Immature natural killer cell (primary cell): ENCODE data around the gene CYB5R2. TPM values are rescaled to one million over a fixed set of nuclear protein-coding genes. Genes with fewer than 3 reads are reported as not detected.
A peak's percentile ranks its signal among the peaks of the same experiment; 100 is the strongest.

Experiments used
- DNase-seq, 3 donors: peaks; one replicate each; pipeline ENCODE4 v3.0.0; 2022; ENCODE audit warnings: mixed read lengths in 1 of 3
- H3K27ac Mint-ChIP-seq, 6 donors: one replicate each; pipeline ENCODE4 v1.8.0; 2020; ENCODE audit warnings: mixed read lengths in 6 of 6, mild to moderate bottlenecking in 5 of 6, inconsistent platforms in 4 of 6, moderate library complexity in 3 of 6
- H3K27me3 Mint-ChIP-seq, 3 donors: one replicate each; pipeline ENCODE4 v1.8.0; 2020 to 2021; ENCODE audit warnings: low read depth in 3 of 3, mild to moderate bottlenecking in 3 of 3, mixed read lengths in 3 of 3, moderate library complexity in 3 of 3, inconsistent platforms in 1 of 3
- H3K36me3 Mint-ChIP-seq, 3 donors: one replicate each; pipeline ENCODE4 v1.8.0; 2020; ENCODE audit warnings: mixed read lengths in 3 of 3, inconsistent platforms in 2 of 3, mild to moderate bottlenecking in 2 of 3
- H3K4me1 Mint-ChIP-seq, 2 donors: one replicate each; pipeline ENCODE4 v1.8.0; 2020; ENCODE audit warnings: inconsistent platforms in 2 of 2, mild to moderate bottlenecking in 2 of 2, mixed read lengths in 2 of 2, moderate library complexity in 1 of 2
- H3K4me3 Mint-ChIP-seq, 5 donors: one replicate each; pipeline ENCODE4 v1.8.0; 2020; ENCODE audit warnings: mild to moderate bottlenecking in 5 of 5, mixed read lengths in 5 of 5, inconsistent platforms in 3 of 5, moderate library complexity in 3 of 5
- H3K9me3 Mint-ChIP-seq, 6 donors: one replicate each; pipeline ENCODE4 v1.8.0; 2020; ENCODE audit warnings: mild to moderate bottlenecking in 6 of 6, mixed read lengths in 6 of 6, inconsistent platforms in 4 of 6, moderate library complexity in 3 of 6
- polyA plus RNA-seq, 3 donors: library from polyadenylated mRNA; unstranded; fragments of 300-500 nt; fragmentation: Illumina TruSeq; gene quantifications; one replicate each; pipeline ENCODE4 v1.2.3, GENCODE V29; 2021

Gene CYB5R2
- polyA plus RNA-seq: under 1 TPM in 1 of 3 donors, not detected in 2; 0.37 TPM

DNA sequence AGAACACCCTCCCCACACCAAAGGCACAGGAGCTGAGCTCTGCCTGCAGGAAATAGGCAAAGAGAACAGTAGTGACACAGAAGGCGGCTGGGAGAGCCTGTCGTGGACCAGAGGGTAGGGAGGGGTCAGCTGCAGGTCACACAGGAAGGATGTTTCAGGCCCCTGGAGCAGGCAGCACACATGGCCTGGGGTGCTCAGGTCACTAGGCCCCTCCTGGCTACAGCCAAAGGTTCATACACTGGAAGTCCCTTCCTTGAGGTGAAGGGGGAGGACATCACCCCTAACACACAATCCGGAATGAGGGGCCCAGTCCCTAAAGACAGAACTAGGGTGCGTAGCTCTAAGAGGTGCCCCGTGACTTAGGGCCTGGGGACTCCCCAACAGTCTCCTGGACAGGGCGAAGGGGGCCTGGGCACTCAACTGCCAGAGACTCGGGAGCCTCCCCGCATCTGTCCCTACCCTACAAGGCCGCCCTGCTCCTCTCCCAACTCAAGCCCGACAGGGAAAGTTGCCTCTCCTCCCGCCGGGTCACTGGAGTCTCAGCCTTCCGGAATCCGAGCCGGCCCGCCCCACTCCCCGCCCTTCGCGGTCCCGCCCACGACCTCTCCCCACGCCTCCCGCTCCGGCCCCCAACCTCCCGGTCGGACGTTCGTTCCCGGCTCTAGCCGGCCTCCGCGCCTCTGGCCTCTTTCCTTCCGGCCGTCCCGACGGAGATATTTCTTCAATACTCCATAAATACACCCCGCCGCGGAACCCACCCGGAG lies at the start of gene CYB5R2:
CYB5R2 (minus strand) TSS at position 541 of the 764 bp plus-strand sequence. CDS start 675 bp downstream, outside the sequence.
- peak within 1 kb of the TSS; percentile 71 to 85 (median 75) for H3K4me3 Mint-ChIP-seq
- peaks cover 13 to 27% (median 20%) of the 10 kb centered on the region in 3 donors for H3K27me3 Mint-ChIP-seq
- DNase-seq: no peak
- H3K9me3 Mint-ChIP-seq: no peaks in the 10 kb centered on the region
- H3K36me3 Mint-ChIP-seq: peaks cover 0 to 3% (median 0%) of the 10 kb centered on the region in 3 donors
- H3K27ac Mint-ChIP-seq: no peak within 1 kb of the TSS
- peaks cover 8 to 13% of the 10 kb centered on the region in 2 donors for H3K4me1 Mint-ChIP-seq

DNA sequence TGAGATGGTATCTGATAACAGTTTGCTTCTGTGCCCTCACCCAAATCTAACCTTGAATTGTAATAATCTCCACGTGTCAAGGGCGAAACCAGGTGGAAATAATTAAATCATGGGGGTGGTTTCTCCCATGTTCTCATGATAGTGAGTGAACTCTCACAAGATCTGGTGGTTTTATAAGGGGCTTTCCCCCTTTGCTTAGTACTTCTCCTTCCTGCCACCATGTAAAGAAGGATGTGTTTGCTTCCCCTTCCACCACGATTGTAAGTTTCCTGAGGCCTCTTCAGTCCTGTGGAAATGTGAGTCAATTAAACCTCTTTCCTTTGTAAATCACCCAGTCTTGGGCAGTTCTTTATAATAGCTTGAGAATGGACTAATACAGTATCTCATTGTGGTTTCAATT lies 41.5 kb upstream of the CYB5R2 start:
- no peaks in the 10 kb centered on the region for H3K9me3 Mint-ChIP-seq
- DNase-seq: no peak
- no peaks in the 10 kb centered on the region for H3K36me3 Mint-ChIP-seq
- H3K4me3 Mint-ChIP-seq: no peak overlapping the region
- H3K27ac Mint-ChIP-seq: no peak overlapping the region
- peaks cover 0 to 12% (median 7%) of the 10 kb centered on the region in 3 donors for H3K27me3 Mint-ChIP-seq
- H3K4me1 Mint-ChIP-seq: no peaks in the 10 kb centered on the region

DNA sequence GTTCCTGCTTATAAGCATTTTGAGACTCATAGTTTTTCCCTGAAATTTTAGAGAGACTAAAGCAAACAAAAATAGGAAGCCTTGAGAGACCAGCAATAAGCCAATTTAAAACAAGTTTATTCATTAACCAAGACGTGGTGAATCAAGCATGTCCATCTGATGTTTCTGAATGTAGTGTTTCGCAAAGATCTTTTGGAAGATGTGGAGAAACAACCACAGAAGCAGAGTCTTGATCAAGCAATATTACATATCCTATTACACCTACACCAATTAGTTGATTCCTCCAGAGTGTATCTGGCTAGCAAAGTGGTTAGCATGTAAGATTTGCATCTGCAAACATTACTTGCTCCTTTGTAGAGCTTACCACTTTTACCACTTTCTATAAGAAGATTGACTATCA lies 33.1 kb upstream of the CYB5R2 start, which contains the start of gene OVCH2:
OVCH2 (minus strand) TSS at position 101 of the 400 bp plus-strand sequence; CDS start at position 18, 83 bp downstream.
- Mint-ChIP-seq H3K4me3 (no peak within 1 kb of the TSS), H3K4me1 (no peaks in the 10 kb centered on the region), H3K9me3 (peaks cover 0 to 1% (median 0%) of the 10 kb centered on the region in 6 donors), H3K27me3 (peaks cover 2 to 5% (median 4%) of the 10 kb centered on the region in 3 donors), H3K36me3 (no peaks in the 10 kb centered on the region), H3K27ac (no peak within 1 kb of the TSS)
- no peak for DNase-seq

DNA sequence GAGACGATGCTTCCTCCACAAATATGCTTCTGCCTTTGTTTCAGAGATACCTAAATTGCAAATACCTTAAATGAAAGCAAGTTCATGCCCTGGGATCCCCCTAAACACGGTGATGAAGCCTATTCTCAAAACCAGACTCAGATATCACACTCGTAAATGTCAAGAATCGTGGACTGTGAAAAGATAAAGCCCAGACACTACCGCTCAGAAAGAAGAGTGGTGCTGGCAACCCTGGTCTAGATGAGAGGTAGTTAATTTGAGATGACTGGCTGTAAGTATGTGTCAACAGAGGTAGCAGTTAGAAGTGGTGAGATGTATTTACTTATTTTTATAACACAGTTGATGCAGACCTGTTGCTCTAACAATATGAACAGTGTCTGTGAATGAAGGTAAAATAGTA lies 30.4 kb upstream of the CYB5R2 start:
- H3K27ac Mint-ChIP-seq: no peak overlapping the region
- H3K4me3 Mint-ChIP-seq: no peak overlapping the region
- H3K4me1 Mint-ChIP-seq: no peaks in the 10 kb centered on the region
- DNase-seq: no peak
- peaks cover 2 to 6% (median 5%) of the 10 kb centered on the region in 3 donors for H3K27me3 Mint-ChIP-seq
- H3K36me3 Mint-ChIP-seq: no peaks in the 10 kb centered on the region
- H3K9me3 Mint-ChIP-seq: no peaks in the 10 kb centered on the region

DNA sequence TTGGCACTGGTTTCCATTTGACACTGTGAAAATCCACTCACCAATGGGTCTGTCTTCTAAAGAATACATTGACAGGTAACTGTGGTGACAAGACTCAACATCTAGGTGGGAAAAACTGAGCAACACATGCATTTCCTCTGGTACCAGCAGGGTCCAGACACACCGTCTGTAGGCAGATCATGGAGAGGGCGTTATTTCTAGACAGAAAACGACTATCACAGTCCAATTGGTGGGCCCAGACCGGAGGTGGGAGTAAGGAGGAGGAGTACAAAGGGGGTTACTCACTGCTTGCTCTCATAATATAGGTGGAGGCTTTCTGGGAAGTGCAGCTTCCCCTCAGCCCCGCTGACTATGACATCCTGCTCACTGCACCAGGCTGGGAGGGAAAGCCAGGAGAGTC lies 23.1 kb upstream of the CYB5R2 start:
- no peak for DNase-seq
- H3K9me3 Mint-ChIP-seq: no peaks in the 10 kb centered on the region
- H3K27ac Mint-ChIP-seq: no peak overlapping the region
- no peaks in the 10 kb centered on the region for H3K36me3 Mint-ChIP-seq
- H3K4me1 Mint-ChIP-seq: no peaks in the 10 kb centered on the region
- H3K27me3 Mint-ChIP-seq: peaks cover 5 to 27% (median 12%) of the 10 kb centered on the region in 3 donors
- no peak overlapping the region for H3K4me3 Mint-ChIP-seq

DNA sequence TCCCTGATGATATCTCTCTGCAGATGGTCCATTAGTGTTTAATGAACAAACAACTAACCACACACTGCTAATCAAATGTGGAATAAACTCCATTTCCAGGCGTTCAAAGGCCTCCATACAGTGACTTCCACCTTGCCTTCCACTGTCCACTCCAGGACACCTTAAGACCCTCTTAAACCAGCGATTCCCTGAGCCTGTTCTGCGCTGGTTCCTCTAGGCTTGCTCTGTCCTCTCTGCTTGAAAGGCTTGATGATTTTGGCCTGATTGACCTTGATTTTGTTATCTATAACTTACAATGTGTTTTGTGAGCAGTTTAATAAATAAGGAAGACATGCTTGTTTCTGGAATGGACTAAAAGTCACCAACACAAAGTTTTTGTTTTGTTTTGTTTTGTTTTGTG lies 20.9 kb upstream of the CYB5R2 start:
- H3K4me3 Mint-ChIP-seq: no peak overlapping the region
- H3K4me1 Mint-ChIP-seq: no peaks in the 10 kb centered on the region
- no peak overlapping the region for H3K27ac Mint-ChIP-seq
- no peak for DNase-seq
- no peaks in the 10 kb centered on the region for H3K36me3 Mint-ChIP-seq
- H3K27me3 Mint-ChIP-seq: peaks cover 5 to 25% (median 12%) of the 10 kb centered on the region in 3 donors
- no peaks in the 10 kb centered on the region for H3K9me3 Mint-ChIP-seq

DNA sequence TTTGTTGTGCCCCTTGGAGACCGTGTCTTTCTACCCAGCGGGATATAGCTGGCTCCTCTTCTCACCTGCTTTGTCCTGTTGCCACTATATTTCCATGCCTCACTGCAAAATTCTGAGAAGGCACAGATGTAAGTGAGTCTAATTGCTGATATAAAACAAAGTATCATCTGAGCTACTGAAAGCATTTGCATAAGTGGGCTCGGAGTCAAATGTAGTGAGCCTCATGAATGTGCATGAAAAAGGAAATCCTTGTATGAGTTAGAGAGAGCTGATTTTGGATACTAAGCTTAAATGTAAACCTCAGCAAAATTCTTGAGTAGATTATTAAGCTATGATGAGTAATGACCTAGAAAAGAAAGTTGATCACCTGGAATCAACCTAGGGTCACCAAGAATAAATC lies 19.1 kb upstream of the CYB5R2 start:
- DNase-seq: no peak
- no peak overlapping the region for H3K4me3 Mint-ChIP-seq
- H3K27me3 Mint-ChIP-seq: peaks cover 6 to 28% (median 9%) of the 10 kb centered on the region in 3 donors
- H3K36me3 Mint-ChIP-seq: no peaks in the 10 kb centered on the region
- no peaks in the 10 kb centered on the region for H3K4me1 Mint-ChIP-seq
- no peak overlapping the region for H3K27ac Mint-ChIP-seq
- H3K9me3 Mint-ChIP-seq: no peaks in the 10 kb centered on the region

DNA sequence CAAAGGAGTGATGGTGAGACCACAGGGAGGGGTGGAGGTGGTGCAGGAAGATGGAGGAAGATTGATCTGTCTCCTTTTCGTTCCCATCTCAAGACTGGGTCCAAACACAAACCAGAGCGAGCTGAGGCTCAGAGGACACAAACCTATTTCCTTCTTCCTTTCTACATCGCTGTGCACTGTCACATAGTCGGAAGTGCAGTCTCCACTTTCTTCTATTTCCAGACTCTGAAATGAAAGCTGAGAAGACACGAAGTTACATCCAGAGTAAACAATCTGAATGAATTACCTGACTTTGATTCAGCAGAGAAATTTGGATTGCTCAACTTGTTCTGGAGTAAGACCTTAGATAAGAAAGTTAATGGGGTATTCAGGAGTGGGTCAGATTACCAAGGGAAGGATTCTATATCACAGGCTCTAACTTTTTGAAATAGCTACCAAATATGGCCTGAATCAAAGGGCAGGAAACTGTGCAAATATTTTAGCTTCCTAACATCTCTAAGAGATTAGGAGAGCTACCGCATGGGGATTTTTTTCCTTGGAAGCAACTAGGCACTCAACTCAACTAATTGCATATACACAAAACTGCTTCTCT lies 18.6 kb upstream of the CYB5R2 start:
- H3K9me3 Mint-ChIP-seq: no peaks in the 10 kb centered on the region
- H3K4me1 Mint-ChIP-seq: no peaks in the 10 kb centered on the region
- no peak for DNase-seq
- H3K27ac Mint-ChIP-seq: no peak overlapping the region
- peaks cover 4 to 28% (median 9%) of the 10 kb centered on the region in 3 donors for H3K27me3 Mint-ChIP-seq
- no peaks in the 10 kb centered on the region for H3K36me3 Mint-ChIP-seq
- H3K4me3 Mint-ChIP-seq: no peak overlapping the region

DNA sequence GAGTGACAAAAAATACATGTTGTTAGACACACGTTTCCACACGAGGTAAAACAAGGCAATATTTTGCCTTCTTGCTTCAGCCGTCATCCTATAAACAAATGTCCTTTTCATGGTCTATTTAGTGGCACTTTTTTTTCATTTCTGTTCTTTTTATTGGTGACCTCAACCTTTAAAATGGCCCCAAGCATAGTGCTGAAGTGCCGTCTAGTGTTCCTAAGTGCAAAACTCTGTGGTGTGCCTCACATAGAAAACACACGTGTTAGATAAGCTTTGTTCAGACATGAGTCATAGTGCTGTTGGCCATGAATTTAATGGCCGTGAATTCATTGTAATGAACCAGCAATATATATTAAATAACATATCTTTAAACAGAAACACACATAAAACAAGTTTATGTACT lies 17.3 kb upstream of the CYB5R2 start:
- Mint-ChIP-seq H3K27ac (no peak overlapping the region), H3K4me3 (no peak overlapping the region), H3K9me3 (no peaks in the 10 kb centered on the region), H3K4me1 (no peaks in the 10 kb centered on the region), H3K36me3 (no peaks in the 10 kb centered on the region), H3K27me3 (peaks cover 6 to 31% (median 11%) of the 10 kb centered on the region in 3 donors)
- DNase-seq: no peak

DNA sequence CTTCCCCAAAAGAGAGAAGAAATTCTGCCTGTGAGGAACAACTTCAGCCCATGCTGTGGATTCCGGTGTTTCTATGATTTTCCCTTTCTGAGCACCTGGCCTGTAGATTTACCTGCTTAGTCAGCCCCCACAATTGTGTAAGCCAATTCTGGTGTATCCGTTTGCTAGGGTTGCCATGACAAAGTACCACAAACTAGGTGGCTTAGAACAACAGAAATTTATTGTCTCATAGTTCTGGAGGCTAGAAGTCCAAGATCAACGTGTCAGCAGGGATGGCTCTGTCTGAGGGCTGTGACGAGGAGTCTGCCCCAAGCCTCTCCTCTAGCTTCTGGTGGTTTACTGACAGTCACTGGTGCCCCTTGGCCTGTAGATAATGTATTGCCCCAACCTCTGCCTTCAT lies 15.9 kb upstream of the CYB5R2 start:
- Mint-ChIP-seq H3K27ac (no peak overlapping the region), H3K9me3 (no peaks in the 10 kb centered on the region)

DNA sequence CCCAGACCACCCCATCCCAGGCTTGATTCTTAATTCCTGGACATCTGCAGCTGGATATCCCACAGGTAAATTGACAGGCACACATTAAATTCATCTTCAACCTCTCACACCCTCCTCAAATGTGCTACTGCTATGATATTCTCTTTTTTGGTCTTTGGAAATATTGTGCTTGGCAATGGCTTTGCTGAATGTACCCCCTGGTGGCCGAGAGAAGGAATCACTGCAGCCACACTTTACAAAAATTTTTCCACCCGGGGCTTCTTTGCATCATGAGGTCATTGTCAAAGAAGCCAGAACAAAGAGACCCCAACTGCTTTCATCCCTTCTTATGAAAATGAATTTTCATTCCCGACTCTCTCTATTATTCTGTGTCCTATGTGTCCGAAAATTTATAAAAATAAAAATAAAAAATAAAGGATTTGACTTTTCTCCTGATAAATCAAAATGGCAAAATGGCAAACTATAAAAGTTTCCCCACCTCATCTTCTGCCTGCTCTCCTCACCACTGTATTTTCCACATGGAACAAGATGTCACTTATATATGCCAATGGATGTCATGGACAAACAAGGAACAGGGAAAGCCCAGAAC lies 15.0 kb upstream of the CYB5R2 start:
- peaks cover 3 to 18% (median 8%) of the 10 kb centered on the region in 3 donors for H3K27me3 Mint-ChIP-seq
- no peaks in the 10 kb centered on the region for H3K4me1 Mint-ChIP-seq
- no peaks in the 10 kb centered on the region for H3K9me3 Mint-ChIP-seq
- peak in 1 of 3 donors; percentile 12 for DNase-seq
- no peak overlapping the region for H3K27ac Mint-ChIP-seq
- no peak overlapping the region for H3K4me3 Mint-ChIP-seq
- H3K36me3 Mint-ChIP-seq: no peaks in the 10 kb centered on the region

More for the DNA sequence above, 15.9 kb upstream of the CYB5R2 start:
- Mint-ChIP-seq H3K4me1 (no peaks in the 10 kb centered on the region), H3K27me3 (peaks cover 6 to 27% (median 11%) of the 10 kb centered on the region in 3 donors), H3K36me3 (no peaks in the 10 kb centered on the region), H3K4me3 (no peak overlapping the region)
- DNase-seq: no peak

DNA sequence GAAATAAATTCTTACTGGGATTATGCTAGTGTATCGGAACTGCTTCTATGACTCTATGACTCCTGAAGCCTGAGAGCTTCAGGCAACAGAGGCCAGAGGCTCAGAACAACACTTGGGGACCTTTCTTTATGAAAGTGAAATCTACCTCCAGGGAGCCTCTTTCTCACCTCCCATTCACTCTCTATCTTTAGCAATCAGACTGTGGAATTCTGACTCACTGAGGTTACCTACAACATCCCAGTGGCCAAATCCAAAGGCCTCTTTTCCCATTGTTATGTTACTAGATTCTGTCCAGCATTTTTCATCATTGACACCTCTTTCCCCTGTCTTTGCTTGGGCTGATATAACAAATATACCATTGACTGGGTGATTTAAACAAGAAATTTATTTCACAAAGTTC lies 14.1 kb upstream of the CYB5R2 start:
- H3K27ac Mint-ChIP-seq: no peak overlapping the region
- no peak for DNase-seq
- no peaks in the 10 kb centered on the region for H3K36me3 Mint-ChIP-seq
- H3K27me3 Mint-ChIP-seq: peaks cover 3 to 13% (median 7%) of the 10 kb centered on the region in 3 donors
- H3K4me3 Mint-ChIP-seq: no peak overlapping the region
- no peaks in the 10 kb centered on the region for H3K4me1 Mint-ChIP-seq
- H3K9me3 Mint-ChIP-seq: no peaks in the 10 kb centered on the region

DNA sequence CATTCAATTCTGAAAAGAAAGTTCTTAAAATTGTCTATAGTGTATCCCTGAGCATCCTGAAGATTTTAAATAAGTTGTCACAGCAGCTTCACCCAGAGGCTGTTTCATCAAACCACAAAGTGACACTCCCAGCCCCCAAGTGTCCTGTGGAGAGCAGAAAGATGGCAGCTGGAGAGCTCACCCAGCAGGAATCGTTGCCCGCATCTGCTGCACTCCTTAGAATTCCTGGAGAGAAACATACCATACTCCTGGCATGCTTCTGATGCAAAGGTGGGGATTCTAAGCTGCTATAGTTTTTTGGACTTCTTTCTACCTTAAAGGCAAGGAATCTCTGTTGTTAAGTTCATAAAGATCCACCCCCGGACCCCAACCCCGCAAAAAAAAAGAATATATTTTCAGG lies 13.5 kb upstream of the CYB5R2 start:
- Mint-ChIP-seq H3K9me3 (no peaks in the 10 kb centered on the region), H3K27ac (no peak overlapping the region), H3K4me3 (no peak overlapping the region), H3K4me1 (no peaks in the 10 kb centered on the region), H3K27me3 (peaks cover 3 to 9% (median 5%) of the 10 kb centered on the region in 3 donors), H3K36me3 (no peaks in the 10 kb centered on the region)
- no peak for DNase-seq

DNA sequence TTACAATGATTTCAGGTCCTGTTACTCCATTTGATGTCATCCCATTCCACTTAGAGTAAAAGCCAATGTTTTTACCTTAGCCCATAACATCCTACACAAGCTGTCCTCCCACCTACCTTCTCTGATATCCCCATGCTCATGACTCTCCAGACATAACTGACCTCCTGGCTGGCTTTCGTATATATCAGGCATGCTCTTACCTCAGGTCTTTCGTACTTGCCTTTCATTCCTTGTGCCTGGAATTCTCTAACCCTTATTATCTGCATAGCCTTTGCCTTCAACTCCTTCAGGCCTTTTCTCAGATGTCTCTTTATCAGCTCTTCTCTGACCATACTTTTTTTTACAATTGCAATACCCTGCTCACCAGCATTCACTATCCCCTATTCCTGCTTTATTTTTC lies 10.3 kb upstream of the CYB5R2 start:
- Mint-ChIP-seq H3K9me3 (no peaks in the 10 kb centered on the region), H3K36me3 (no peaks in the 10 kb centered on the region), H3K27ac (no peak overlapping the region), H3K4me3 (no peak overlapping the region), H3K4me1 (no peaks in the 10 kb centered on the region), H3K27me3 (peaks cover 2 to 16% (median 4%) of the 10 kb centered on the region in 3 donors)
- no peak for DNase-seq
